Mesenteric fat pad (tissue), 1 donor: ENCODE results near the gene STARD13. TPM values are rescaled to one million over a fixed set of nuclear protein-coding genes. Genes with fewer than 3 reads are reported as not detected.

Source experiments
- DNase-seq: peaks from one replicate; pipeline ENCODE4 v3.0.0-alpha.2; 2020; ENCODE audit warnings: low spot score
- total RNA-seq: library from RNA; stranded (reverse); fragmentation: NEBNext Ultra II Directional; extraction: Animal tissue kit (Norgen Biotek cat#: 25700); gene quantifications from one replicate; pipeline ENCODE4 v1.2.1, GENCODE V29; 2021
- donor health status: DM: yes; HTN: yes; CAD: no.

STARD13 gene
- total RNA-seq, 1 donor from 2014 or later = 59.2 TPM

GRCh38 chr13:33066329-33066728 is 219.2 kb downstream of the STARD13 start:
- no peak for DNase-seq

GRCh38 chr13:33060815-33061214 is 224.7 kb downstream of the STARD13 start:
- DNase-seq = no peak

GRCh38 chr13:33058776-33059327 is 226.7 kb downstream of the STARD13 start:
- DNase-seq = no peak

GRCh38 chr13:33057019-33057780 is 228.4 kb downstream of the STARD13 start:
- DNase-seq = no peak

GRCh38 chr13:33053397-33054066 is 232.0 kb downstream of the STARD13 start:
- no peak for DNase-seq
